GM18873 (cell line): ENCODE measurements around the gene CEACAM20.
"Not testable (repeated sequence)": the region's sequence is repeated elsewhere in the genome, so short reads cannot be mapped to it uniquely, and the experiment has no call there.

ENCODE experiments used
- ATAC-seq: cut with Tn5 transposase; IDR thresholded peaks from one replicate; pipeline ENCODE4 v1.9.1; 2021; ENCODE audit warnings: mild to moderate bottlenecking, moderate library complexity, moderate number of reproducible peaks; ENCODE audit not compliant: unreplicated experiment, low FRiP score

Gene CEACAM20

GRCh38 chr19:44499559-44499958 is 29.9 kb downstream of the CEACAM20 start:
- ATAC-seq: no peak

GRCh38 chr19:44498988-44499387 is 30.5 kb downstream of the CEACAM20 start:
- ATAC-seq: no peak

GRCh38 chr19:44496711-44497110 is 32.8 kb downstream of the CEACAM20 start:
- no peak for ATAC-seq

- ATAC-seq: no peak
Observed at GRCh38 chr19:44476559-44477408, 52.7 kb downstream of the CEACAM20 start.

GRCh38 chr19:44468730-44469129 is 60.7 kb downstream of the CEACAM20 start:
- not testable (repeated sequence) for ATAC-seq

- not testable (repeated sequence) for ATAC-seq
Observed at GRCh38 chr19:44462600-44463286, 66.7 kb downstream of the CEACAM20 start.
